Activated CD8-positive, alpha-beta memory T cell treated with anti-CD3 and anti-CD28 coated beads for 36 hours (primary cell): ENCODE results near the gene KMT2B. TPM values are rescaled to one million over a fixed set of nuclear protein-coding genes. Genes with fewer than 3 reads are reported as not detected.

Experiments
- CTCF ChIA-PET: fragments of 350-600 bp; sonication (Branson Sonifier 250); formaldehyde crosslinking; loops from one replicate; lab custom pipeline; 2021; ENCODE audit warnings: antibody characterized with exemption; lab: Charles Lee
- POLR2A ChIA-PET: fragments of 350-600 bp; sonication (Branson Sonifier 250); formaldehyde crosslinking; loops from one replicate; lab custom pipeline; 2021; ENCODE audit warnings: antibody characterized with exemption; lab: Charles Lee
- total RNA-seq, 2 experiments: library from RNA; stranded (reverse); gene quantifications; one replicate each; pipeline ENCODE4 v1.2.3, GENCODE V29; 2021

KMT2B gene
- total RNA-seq, 2 experiments from 2014 or later: 52.0 to 53.1 TPM

DNA sequence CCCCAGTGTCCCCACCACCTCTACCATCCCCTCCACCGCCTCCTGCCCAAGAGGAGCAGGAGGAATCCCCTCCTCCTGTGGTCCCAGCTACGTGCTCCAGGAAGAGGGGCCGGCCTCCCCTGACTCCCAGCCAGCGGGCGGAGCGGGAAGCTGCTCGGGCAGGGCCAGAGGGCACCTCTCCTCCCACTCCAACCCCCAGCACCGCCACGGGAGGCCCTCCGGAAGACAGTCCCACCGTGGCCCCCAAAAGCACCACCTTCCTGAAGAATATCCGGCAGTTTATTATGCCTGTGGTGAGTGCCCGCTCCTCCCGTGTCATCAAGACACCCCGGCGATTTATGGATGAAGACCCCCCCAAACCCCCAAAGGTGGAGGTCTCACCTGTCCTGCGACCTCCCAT is 2.8 kb downstream of the KMT2B start:
- ChIA-PET POLR2A (interaction anchor here (0.6 to 2.8 kb wide), 3 partner anchors 12 to 19 kb away, joined by 3 to 10 read pairs (median 4); no protein-coding TSS in a partner anchor), CTCF (interaction anchor here (0.8 to 2.5 kb wide), 3 partner anchors 20 to 99 kb away, joined by 5 to 11 read pairs (median 6); no protein-coding TSS in a partner anchor)

DNA sequence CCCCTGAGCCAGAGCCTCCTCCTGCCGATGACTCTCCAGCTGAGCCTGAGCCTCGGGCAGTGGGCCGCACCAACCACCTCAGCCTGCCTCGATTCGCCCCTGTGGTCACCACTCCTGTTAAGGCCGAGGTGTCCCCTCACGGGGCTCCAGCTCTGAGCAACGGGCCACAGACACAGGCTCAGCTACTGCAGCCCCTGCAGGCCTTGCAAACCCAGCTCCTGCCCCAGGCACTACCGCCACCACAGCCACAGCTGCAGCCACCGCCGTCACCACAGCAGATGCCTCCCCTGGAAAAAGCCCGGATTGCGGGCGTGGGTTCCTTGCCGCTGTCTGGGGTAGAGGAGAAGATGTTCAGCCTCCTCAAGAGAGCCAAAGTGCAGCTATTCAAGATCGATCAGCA is 3.6 kb downstream of the KMT2B start:
- CTCF ChIA-PET: no interaction called here
- POLR2A ChIA-PET: interaction anchor here (0.6 to 2.8 kb wide), 5 partner anchors 8 to 157 kb away, joined by 3 to 10 read pairs (median 3); no protein-coding TSS in a partner anchor

DNA sequence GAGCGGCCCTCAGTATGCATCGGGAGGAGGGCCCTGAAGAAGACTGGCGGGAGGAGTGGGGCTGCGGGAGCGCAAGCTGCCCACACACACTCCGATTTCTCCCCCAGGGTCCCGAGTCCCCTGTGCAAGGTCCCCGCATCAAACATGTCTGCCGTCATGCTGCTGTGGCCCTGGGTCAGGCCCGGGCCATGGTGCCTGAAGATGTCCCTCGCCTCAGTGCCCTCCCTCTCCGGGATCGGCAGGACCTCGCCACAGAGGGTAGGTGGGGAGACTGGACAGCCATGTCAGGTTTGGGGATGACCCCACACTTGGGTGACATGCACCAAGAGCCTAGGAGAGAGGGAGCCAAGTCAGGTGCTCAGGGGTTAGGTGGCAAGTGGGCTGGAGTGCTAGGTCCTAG is 4.7 kb downstream of the KMT2B start:
- ChIA-PET POLR2A (interaction anchor here (2.8 kb wide), 1 partner anchor 17 kb away, joined by 10 read pairs; no protein-coding TSS in a partner anchor), CTCF (no interaction called here)

DNA sequence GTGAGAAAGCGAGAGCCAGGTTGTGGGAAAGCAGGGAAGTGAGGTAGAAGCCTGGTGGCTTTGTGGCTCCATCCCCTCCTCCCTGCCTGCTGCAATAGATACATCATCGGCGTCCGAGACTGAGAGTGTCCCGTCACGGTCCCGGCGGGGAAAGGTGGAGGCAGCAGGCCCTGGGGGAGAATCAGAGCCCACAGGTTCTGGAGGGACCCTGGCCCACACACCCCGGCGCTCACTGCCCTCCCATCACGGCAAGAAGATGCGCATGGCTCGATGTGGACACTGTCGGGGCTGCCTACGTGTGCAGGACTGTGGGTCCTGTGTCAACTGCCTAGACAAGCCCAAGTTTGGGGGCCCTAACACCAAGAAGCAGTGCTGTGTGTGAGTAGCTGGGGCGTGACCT is 5.1 kb downstream of the KMT2B start:
- ChIA-PET POLR2A (interaction anchor here (1.3 kb wide), 1 partner anchor 15 kb away, joined by 5 read pairs; no protein-coding TSS in a partner anchor), CTCF (interaction anchor here (0.6 to 1.1 kb wide), 2 partner anchors 17 to 98 kb away, joined by 4 to 5 read pairs; no protein-coding TSS in a partner anchor)

DNA sequence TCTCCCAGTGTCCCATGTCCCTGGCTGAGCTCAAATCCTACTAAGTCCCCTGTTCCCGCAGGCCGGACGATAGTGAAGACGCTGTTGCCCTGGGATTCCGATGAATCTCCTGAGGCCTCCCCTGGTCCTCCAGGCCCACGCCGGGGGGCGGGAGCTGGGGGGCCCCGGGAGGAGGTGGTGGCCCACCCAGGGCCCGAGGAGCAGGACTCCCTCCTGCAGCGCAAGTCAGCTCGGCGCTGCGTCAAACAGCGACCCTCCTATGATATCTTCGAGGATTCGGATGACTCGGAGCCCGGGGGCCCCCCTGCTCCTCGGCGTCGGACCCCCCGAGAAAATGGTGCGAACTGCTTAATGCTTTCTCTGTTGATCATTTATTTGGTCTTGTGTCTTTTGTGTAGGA is 5.9 kb downstream of the KMT2B start:
- ChIA-PET POLR2A (interaction anchor here (1.3 kb wide), 1 partner anchor 14 kb away, joined by 5 read pairs; no protein-coding TSS in a partner anchor), CTCF (interaction anchor here (0.6 to 1.3 kb wide), 3 partner anchors 16 to 97 kb away, joined by 4 to 8 read pairs (median 5); no protein-coding TSS in a partner anchor)

DNA sequence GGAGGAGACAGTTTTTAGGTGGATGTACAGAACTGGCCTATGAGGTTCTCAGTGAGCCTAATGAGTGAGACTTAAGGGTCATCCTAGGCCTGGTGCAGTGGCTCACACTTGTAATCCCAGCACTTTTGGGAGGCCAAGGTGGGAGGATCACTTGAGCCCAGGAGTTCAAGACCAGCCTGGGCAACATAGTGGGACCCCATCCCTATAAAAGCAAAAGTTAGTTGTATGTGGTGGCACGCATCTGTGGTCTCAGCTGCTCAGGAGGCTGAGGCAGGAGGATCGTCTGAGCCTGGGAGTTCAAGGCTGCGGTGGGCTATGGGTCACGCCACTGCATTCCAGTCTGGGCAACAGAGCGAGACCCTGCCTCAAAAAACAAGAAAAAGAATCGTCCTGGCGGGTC is 6.3 kb downstream of the KMT2B start:
- CTCF ChIA-PET: interaction anchor here (1.3 kb wide), 1 partner anchor 20 kb away, joined by 8 read pairs; no protein-coding TSS in a partner anchor
- POLR2A ChIA-PET: interaction anchor here (1.3 kb wide), 1 partner anchor 13 kb away, joined by 5 read pairs; no protein-coding TSS in a partner anchor

DNA sequence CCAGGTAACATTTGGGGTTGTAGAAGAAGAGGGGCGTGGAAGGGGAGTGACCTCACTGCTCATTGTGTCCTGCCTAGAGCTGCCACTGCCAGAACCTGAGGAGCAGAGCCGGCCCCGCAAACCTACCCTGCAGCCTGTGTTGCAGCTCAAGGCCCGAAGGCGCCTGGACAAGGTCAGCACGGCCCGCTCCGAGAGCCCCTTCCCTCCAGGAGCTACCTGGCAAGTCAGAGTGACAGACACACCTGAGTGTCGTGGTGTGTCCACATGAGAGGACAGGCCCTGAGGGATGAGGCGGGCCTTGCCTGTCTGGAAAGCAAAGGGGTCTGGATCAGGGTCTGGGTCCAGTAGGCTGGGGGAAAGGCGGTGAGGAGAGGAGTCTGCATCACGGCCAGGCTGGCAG is 6.8 kb downstream of the KMT2B start:
- ChIA-PET CTCF (interaction anchor here (1.3 kb wide), 1 partner anchor 19 kb away, joined by 8 read pairs; no protein-coding TSS in a partner anchor), POLR2A (no interaction called here)

DNA sequence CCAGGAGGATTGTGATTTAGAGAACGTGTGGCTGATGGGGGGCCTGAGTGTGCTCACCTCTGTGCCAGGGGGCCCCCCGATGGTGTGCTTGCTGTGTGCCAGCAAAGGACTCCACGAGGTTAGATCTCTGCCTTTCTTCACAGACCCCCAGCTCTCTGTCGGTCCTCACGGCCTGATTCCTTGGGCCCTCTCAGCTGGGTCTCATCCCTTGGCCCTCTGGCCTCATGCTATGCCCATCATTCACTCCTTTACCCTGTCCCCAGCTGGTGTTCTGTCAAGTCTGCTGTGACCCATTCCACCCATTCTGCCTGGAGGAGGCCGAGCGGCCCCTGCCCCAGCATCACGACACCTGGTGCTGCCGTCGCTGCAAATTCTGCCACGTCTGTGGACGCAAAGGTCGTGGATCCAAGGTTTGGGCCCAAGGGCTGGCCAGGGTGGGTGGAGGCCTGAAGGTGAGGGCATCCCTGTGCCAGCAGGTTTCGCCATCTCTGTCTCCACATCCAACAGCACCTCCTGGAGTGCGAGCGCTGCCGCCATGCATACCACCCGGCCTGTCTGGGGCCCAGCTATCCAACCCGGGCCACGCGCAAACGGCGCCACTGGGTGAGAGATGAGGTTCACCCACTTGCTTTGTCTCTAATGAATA is 7.5 kb downstream of the KMT2B start:
- ChIA-PET POLR2A (interaction anchor here (1.4 kb wide), 1 partner anchor 15 kb away, joined by 4 read pairs; no protein-coding TSS in a partner anchor), CTCF (no interaction called here)

DNA sequence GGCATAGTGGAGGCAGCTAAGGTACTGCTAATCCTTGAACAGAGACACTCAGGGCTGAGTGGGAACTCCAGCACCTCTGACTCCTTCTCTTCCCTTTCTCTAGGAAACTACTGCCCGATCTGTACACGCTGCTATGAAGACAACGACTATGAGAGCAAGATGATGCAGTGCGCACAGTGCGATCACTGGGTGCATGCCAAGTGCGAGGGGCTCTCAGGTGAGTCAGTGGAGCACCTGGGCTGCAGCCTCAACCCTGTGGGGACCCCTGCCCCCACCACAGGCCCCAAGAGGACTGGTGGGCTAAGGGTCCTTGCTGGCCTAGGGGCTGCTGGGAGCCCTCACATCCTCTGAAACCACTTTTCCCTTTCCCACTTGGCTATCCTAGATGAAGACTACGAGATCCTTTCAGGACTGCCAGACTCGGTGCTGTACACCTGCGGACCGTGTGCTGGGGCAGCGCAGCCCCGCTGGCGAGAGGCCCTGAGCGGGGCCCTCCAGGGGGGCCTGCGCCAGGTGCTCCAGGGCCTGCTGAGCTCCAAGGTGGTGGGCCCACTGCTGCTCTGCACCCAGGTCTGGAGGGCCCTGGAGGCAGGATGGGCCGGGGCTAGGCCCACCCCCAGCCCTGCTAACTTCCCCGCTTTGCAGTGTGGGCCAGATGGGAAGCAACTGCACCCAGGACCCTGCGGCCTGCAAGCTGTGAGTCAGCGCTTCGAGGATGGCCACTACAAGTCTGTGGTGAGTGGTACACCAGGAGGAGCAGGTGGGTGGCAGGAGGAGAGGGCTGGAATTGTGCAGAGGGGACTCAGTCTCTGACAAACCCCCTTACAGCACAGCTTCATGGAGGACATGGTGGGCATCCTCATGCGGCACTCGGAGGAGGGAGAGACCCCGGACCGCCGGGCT is 9.5 kb downstream of the KMT2B start:
- ChIA-PET POLR2A (interaction anchor here (2.3 kb wide), 1 partner anchor 10 kb away, joined by 18 read pairs; no protein-coding TSS in a partner anchor), CTCF (interaction anchor here (1.2 to 1.9 kb wide), 3 partner anchors 15 to 35 kb away, joined by 3 to 8 read pairs (median 5); partner anchors contain the start of gene IGFLR1)

DNA sequence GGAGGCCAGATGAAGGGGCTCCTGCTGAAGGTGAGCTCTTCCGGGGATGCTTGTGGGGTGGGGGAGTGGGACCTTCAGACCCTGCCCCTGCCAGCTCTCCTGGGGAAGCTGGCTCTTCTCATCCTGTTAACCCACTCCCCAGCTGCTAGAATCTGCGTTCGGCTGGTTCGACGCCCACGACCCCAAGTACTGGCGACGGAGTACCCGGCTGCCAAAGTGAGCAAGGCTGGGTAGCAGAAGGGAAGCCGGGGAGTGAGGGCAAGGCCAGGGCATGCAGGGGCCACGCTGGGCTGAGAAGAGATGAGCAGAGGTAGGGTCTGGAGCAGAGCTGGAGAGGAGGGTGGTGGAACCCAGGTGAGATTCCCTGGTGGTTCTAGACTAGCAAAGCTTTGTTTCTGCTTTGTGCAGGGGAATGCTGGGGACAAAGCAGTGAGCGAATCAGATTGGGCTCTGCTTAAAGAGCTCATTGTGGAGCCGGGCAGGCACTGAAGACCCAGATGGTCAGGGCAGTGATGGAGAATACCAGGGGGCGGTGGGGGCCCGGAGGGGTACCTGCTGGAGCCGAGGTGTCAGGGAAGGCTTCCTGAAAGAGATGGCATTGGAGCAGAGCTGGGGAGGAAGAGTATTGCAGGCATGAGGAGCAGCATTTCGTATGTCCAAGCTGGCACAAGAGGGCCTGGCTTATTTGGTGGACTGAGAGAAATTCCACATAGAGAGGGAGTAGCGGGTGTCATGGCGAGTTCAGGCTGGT is 10.3 kb downstream of the KMT2B start:
- ChIA-PET CTCF (interaction anchor here (1.2 to 1.9 kb wide), 3 partner anchors 14 to 35 kb away, joined by 3 to 8 read pairs (median 5); partner anchors contain the start of gene IGFLR1), POLR2A (interaction anchor here (2.3 kb wide), 1 partner anchor 9 kb away, joined by 18 read pairs; no protein-coding TSS in a partner anchor)

DNA sequence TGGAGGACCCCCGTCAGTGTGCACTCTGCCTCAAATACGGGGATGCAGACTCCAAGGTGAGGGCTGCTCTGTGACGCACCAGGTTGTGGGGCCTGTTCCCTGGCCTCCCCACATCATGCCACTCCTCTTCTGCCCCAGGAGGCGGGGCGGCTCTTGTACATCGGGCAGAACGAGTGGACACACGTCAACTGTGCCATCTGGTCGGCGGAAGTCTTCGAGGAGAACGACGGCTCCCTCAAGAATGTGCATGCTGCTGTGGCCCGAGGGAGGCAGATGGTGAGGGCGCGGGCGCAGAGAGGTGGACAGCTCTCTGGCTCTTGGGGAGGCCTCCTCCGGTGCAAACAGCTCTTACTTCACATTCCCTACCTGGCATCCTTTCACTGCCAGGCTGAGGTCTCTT is 11.2 kb downstream of the KMT2B start:
- ChIA-PET CTCF (interaction anchor here (1.2 to 1.6 kb wide), 2 partner anchors 13 to 36 kb away, joined by 3 to 8 read pairs; partner anchors contain the start of gene IGFLR1), POLR2A (no interaction called here)

DNA sequence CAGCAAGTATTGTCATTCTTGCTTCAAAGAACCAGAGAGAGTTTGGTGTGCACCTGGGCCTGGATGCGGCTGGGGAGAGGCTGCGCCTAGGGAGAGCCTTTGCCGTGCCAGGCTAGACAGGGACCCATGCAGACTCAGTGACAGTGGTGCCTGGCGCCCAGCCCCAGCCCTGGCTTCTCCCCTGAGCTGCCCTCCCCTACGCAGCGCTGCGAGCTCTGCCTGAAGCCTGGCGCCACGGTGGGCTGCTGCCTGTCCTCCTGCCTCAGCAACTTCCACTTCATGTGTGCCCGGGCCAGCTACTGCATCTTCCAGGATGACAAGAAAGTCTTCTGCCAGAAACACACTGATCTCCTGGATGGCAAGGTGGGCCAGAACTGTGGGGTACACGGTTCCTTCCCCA is 12.0 kb downstream of the KMT2B start:
- POLR2A ChIA-PET: interaction anchor here (1.7 kb wide), 1 partner anchor 8 kb away, joined by 3 read pairs; no protein-coding TSS in a partner anchor
- CTCF ChIA-PET: no interaction called here

DNA sequence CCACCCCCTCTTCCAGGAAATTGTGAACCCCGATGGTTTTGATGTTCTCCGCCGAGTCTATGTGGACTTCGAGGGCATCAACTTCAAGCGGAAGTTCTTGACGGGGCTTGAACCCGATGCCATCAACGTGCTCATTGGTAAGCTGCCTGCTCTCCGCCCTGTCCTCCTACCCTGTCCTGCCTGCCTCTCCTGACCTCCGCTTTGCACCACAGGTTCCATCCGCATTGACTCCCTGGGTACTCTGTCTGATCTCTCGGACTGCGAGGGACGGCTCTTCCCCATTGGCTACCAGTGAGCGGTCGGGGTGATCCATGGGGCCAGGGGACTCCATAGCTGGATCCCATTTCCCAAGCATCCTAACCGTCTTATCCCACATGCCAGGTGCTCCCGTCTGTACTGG is 12.5 kb downstream of the KMT2B start:
- ChIA-PET POLR2A (interaction anchor here (1.7 kb wide), 1 partner anchor 9 kb away, joined by 3 read pairs; no protein-coding TSS in a partner anchor), CTCF (no interaction called here)

DNA sequence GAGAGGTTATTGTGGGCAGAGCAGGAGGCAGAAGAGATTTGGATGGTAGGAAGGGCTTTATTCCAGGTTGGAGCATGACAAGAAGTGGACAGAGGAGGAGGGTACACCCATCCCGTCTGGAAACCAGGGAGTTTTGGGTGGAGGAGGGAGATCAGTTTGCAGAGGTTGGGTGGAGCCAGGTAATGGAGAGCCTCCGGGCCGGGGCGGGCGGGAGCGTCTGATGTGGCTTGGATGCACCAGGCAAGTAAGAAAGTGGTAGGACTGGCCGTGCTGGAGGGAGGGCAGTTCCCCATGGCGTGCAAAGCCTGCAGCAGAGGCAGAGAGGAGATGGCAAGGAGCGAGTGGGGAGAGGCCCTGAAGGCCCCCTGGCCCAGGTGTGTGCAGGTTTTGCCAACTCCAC is 13.6 kb downstream of the KMT2B start:
- ChIA-PET POLR2A (no interaction called here), CTCF (interaction anchor here (1.1 kb wide), 1 partner anchor 9 kb away, joined by 3 read pairs; no protein-coding TSS in a partner anchor)

DNA sequence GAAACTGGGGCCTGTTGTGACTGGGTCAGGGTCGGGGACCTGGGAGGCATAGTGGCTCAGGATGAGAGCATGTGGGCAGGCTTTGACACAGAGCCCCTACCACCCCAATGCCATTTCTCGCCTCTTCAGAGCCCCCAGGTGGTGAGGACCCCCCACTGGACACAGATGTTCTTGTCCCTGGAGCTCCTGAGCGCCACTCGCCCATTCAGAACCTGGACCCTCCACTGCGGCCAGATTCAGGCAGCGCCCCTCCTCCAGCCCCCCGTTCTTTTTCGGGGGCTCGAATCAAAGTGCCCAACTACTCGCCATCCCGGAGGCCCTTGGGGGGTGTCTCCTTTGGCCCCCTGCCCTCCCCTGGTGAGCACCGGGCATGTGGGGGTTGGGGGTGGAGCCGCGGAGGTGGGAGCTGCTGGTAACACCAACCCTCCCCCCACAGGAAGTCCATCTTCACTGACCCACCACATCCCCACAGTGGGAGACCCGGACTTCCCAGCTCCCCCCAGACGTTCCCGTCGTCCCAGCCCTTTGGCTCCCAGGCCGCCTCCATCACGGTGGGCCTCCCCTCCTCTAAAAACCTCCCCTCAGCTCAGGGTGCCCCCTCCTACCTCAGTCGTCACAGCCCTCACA is 14.1 kb downstream of the KMT2B start:
- ChIA-PET POLR2A (no interaction called here), CTCF (interaction anchor here (1.1 kb wide), 1 partner anchor 9 kb away, joined by 3 read pairs; no protein-coding TSS in a partner anchor)

DNA sequence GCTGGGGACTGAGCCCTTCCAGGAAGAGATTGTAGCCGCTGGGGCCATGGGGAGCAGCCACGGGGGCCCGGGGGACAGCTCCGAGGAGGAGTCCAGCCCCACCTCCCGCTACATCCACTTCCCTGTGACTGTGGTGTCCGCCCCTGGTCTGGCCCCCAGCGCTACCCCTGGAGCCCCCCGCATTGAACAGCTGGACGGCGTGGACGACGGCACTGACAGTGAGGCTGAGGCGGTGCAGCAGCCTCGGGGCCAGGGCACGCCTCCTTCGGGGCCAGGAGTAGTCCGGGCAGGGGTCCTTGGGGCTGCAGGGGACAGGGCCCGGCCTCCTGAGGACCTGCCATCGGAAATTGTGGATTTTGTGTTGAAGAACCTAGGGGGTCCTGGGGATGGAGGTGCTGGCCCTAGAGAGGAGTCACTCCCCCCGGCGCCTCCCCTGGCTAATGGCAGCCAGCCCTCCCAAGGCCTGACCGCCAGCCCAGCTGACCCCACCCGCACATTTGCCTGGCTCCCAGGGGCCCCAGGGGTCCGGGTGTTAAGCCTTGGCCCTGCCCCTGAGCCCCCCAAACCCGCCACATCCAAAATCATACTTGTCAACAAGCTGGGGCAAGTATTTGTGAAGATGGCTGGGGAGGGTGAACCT is 14.9 kb downstream of the KMT2B start:
- POLR2A ChIA-PET: interaction anchor here (0.6 kb wide), 1 partner anchor 12 kb away, joined by 3 read pairs; no protein-coding TSS in a partner anchor
- CTCF ChIA-PET: interaction anchor here (1.1 kb wide), 1 partner anchor 8 kb away, joined by 3 read pairs; no protein-coding TSS in a partner anchor
